Loucy (cell line): ENCODE measurements around the gene PKNOX2.

ENCODE experiments used
- H2AFZ ChIP-seq: fragments of 200-600 bp; sonication (generic); 2 replicates; pipeline ENCODE4 v1.6.0; 2016; ENCODE audit warnings: antibody characterized with exemption, mild to moderate bottlenecking, low read length, moderate library complexity
- H3F3A ChIP-seq: fragments of 200-600 bp; 2 replicates; pipeline ENCODE4 v1.6.0; 2016; ENCODE audit warnings: antibody characterized with exemption, low read depth, mild to moderate bottlenecking
- H3K27me3 ChIP-seq: fragments of 200-600 bp; sonication (generic); 2 replicates; pipeline ENCODE4 v1.6.1; 2014; ENCODE audit warnings: low read length, mild to moderate bottlenecking; ENCODE audit not compliant: insufficient read depth, poor library complexity, severe bottlenecking
- H3K36me3 ChIP-seq: fragments of 200-600 bp; sonication (generic); 2 replicates; pipeline ENCODE4 v1.6.1; 2016; ENCODE audit warnings: low read length; ENCODE audit not compliant: insufficient read depth
- H3K4me1 ChIP-seq: fragments of 200-600 bp; sonication (generic); 2 replicates; pipeline ENCODE4 v1.5.1; 2014; ENCODE audit warnings: low read length, mild to moderate bottlenecking; ENCODE audit not compliant: insufficient read depth, poor library complexity, severe bottlenecking
- H3K4me2 ChIP-seq: fragments of 200-600 bp; sonication (generic); 2 replicates; pipeline ENCODE4 v1.6.0; 2014; ENCODE audit warnings: antibody characterized with exemption, low read length, low read depth, mild to moderate bottlenecking; ENCODE audit not compliant: poor library complexity, severe bottlenecking
- H3K4me3 ChIP-seq: fragments of 200-600 bp; sonication (generic); 2 replicates; pipeline ENCODE4 v1.5.1; 2014; ENCODE audit warnings: low read length, mild to moderate bottlenecking, mixed read lengths; ENCODE audit not compliant: poor library complexity, severe bottlenecking
- H3K79me2 ChIP-seq: fragments of 200-600 bp; sonication (generic); 2 replicates; pipeline ENCODE4 v1.6.1; 2014; ENCODE audit warnings: low read length; ENCODE audit not compliant: insufficient read depth
- H3K9ac ChIP-seq: fragments of 200-600 bp; sonication (generic); 2 replicates; pipeline ENCODE4 v1.6.0; 2014; ENCODE audit warnings: mild to moderate bottlenecking, low read depth, low read length, moderate library complexity; ENCODE audit not compliant: poor library complexity, severe bottlenecking
- H3K9me2 ChIP-seq: fragments of 200-600 bp; sonication (generic); replicated peaks from 2 replicates; pipeline ENCODE4 v1.6.1; 2016; ENCODE audit warnings: low read depth, low read length, mixed read lengths
- H3K9me3 ChIP-seq: fragments of 200-600 bp; sonication (generic); 2 replicates; pipeline ENCODE4 v1.6.1; 2014; ENCODE audit warnings: mild to moderate bottlenecking, antibody characterized with exemption, low read length, low read depth; ENCODE audit not compliant: insufficient read depth
- H4K20me1 ChIP-seq: fragments of 200-600 bp; sonication (generic); 2 replicates; pipeline ENCODE4 v1.6.0; 2014; ENCODE audit warnings: antibody characterized with exemption, low read length, mild to moderate bottlenecking; ENCODE audit not compliant: insufficient read depth, poor library complexity, severe bottlenecking
- CTCF ChIP-seq: fragments of 200-600 bp; sonication (generic); conservative IDR thresholded peaks from 2 replicates; pipeline ENCODE4 v1.5.1; 2014; ENCODE audit warnings: mild to moderate bottlenecking, antibody characterized with exemption, low read length
- EZH2phosphoT487 ChIP-seq: fragments of 200-600 bp; IDR thresholded peaks from 2 replicates; pipeline ENCODE4 v1.6.1; 2018; ENCODE audit warnings: antibody characterized with exemption, mild to moderate bottlenecking, moderate library complexity, borderline replicate concordance

The PKNOX2 gene

GRCh38 chr11:125164422-125165110 lies at the start of gene PKNOX2:
TSS of gene PKNOX2 (plus strand) at chr11:125164751. CDS start at chr11:125351306, 186,555 bp downstream.
- Histone ChIP-seq H3K4me2 (no peak within 1 kb of the TSS), H3K36me3 (no peaks in the 10 kb centered on the region), H3K27me3 (peaks cover 2% of the 10 kb centered on the region), H3K4me3 (no peak within 1 kb of the TSS), H4K20me1 (no peaks in the 10 kb centered on the region), H3K79me2 (no peaks in the 10 kb centered on the region), H3K9me2 (no peaks in the 10 kb centered on the region), H3K4me1 (peaks cover 5% of the 10 kb centered on the region), H3K9ac (no peak within 1 kb of the TSS), H2AFZ (no peak within 1 kb of the TSS), H3F3A (no peaks in the 10 kb centered on the region), H3K9me3 (no peaks in the 10 kb centered on the region)
- TF ChIP-seq EZH2phosphoT487 (no peak), CTCF (0 out of 2 replicates have a peak, but pooled peaks have one; percentile 10)

- H3K4me2 ChIP-seq: no peak overlapping the region
- no peaks in the 10 kb centered on the region for H3K9me2 ChIP-seq
- TF ChIP-seq EZH2phosphoT487: no peak
- TF ChIP-seq CTCF: no peak
- H3K4me3 ChIP-seq: no peak overlapping the region
- no peaks in the 10 kb centered on the region for H3F3A ChIP-seq
- no peaks in the 10 kb centered on the region for H3K4me1 ChIP-seq
- H4K20me1 ChIP-seq: no peaks in the 10 kb centered on the region
- peaks cover 94% of the 10 kb centered on the region for H3K27me3 ChIP-seq
- H3K9ac ChIP-seq: no peak overlapping the region
- H2AFZ ChIP-seq: no peak overlapping the region
- H3K79me2 ChIP-seq: no peaks in the 10 kb centered on the region
- no peaks in the 10 kb centered on the region for H3K36me3 ChIP-seq
- H3K9me3 ChIP-seq: no peaks in the 10 kb centered on the region
Observed at GRCh38 chr11:125117429-125117828, 47.1 kb upstream of the PKNOX2 start.

GRCh38 chr11:125123194-125123946 lies 41.2 kb upstream of the PKNOX2 start:
- H3K9me2 ChIP-seq: no peaks in the 10 kb centered on the region
- H3K4me3 ChIP-seq: peak overlapping the region; percentile 48
- peak overlapping the region; percentile 87 for H2AFZ ChIP-seq
- H3K79me2 ChIP-seq: no peaks in the 10 kb centered on the region
- H3K9ac ChIP-seq: no peak overlapping the region
- no peaks in the 10 kb centered on the region for H3K36me3 ChIP-seq
- peak overlapping the region; percentile 36 for H3K4me2 ChIP-seq
- H3F3A ChIP-seq: no peaks in the 10 kb centered on the region
- no peaks in the 10 kb centered on the region for H4K20me1 ChIP-seq
- no peaks in the 10 kb centered on the region for H3K9me3 ChIP-seq
- H3K27me3 ChIP-seq: peaks cover 87% of the 10 kb centered on the region
- H3K4me1 ChIP-seq: no peaks in the 10 kb centered on the region
- TF ChIP-seq EZH2phosphoT487 (no peak), CTCF (no peak)
